GM10847 (cell line): ENCODE measurements around the gene NCKAP5.

Source experiments
- POLR2A ChIP-seq: IDR thresholded peaks from 2 replicates; pipeline ENCODE4 v1.6.1; 2011; ENCODE audit not compliant: insufficient read length; ENCODE audit errors: extremely low read depth

Gene NCKAP5

GRCh38 chr2:132646540-132647108, 921.6 kb downstream of the NCKAP5 start:
- TF ChIP-seq POLR2A: no peak

GRCh38 chr2:132645722-132646539, 922.3 kb downstream of the NCKAP5 start:
- TF ChIP-seq POLR2A: no peak

- no peak for TF ChIP-seq POLR2A
These were observed 923.1 kb downstream of the NCKAP5 start for GRCh38 chr2:132645176-132645575.

- no peak for TF ChIP-seq POLR2A
These were observed 925.8 kb downstream of the NCKAP5 start for GRCh38 chr2:132642415-132642814.

- TF ChIP-seq POLR2A: no peak
These were observed 926.4 kb downstream of the NCKAP5 start for GRCh38 chr2:132641819-132642218.

GRCh38 chr2:132640116-132640515, 928.1 kb downstream of the NCKAP5 start:
- no peak for TF ChIP-seq POLR2A

- no peak for TF ChIP-seq POLR2A
These were observed 929.8 kb downstream of the NCKAP5 start for GRCh38 chr2:132638313-132639040.

- TF ChIP-seq POLR2A: no peak
These were observed 931.9 kb downstream of the NCKAP5 start for GRCh38 chr2:132636346-132636745.

GRCh38 chr2:132633635-132634034, 934.6 kb downstream of the NCKAP5 start:
- no peak for TF ChIP-seq POLR2A

- TF ChIP-seq POLR2A: no peak
These were observed 936.1 kb downstream of the NCKAP5 start for GRCh38 chr2:132632000-132632649.

- TF ChIP-seq POLR2A: no peak
These were observed 940.7 kb downstream of the NCKAP5 start for GRCh38 chr2:132627536-132627935.

- no peak for TF ChIP-seq POLR2A
These were observed 945.0 kb downstream of the NCKAP5 start for GRCh38 chr2:132623096-132623839.
